ENCODE results near the gene NFKBIZ.

- TF ChIP-seq POLR2AphosphoS5 (IDR thresholded peaks at IDR 0.05; ENCODE audit: low read depth), result no peak
- TF ChIP-seq CTCF (IDR thresholded peaks at IDR 0.05; ENCODE audit: insufficient read depth, low read length), result no peak
- TF ChIP-seq REST (IDR thresholded peaks at IDR 0.05; ENCODE audit: insufficient replicate concordance, low read depth), result no peak
- TF ChIP-seq GABPA (IDR thresholded peaks at IDR 0.05; ENCODE audit: low read depth), result no peak
- TF ChIP-seq SPI1 (IDR thresholded peaks at IDR 0.05; ENCODE audit: borderline replicate concordance, low read depth), result no peak
These were observed 47.1 kb upstream of the NFKBIZ start for GRCh38 chr3:101802179-101802578.
